HG03066 (cell line): ENCODE measurements around the gene SEL1L2.

Experiments
- ATAC-seq: cut with Tn5 transposase; IDR thresholded peaks from one replicate; pipeline ENCODE4 v1.9.1; 2021; ENCODE audit warnings: low read depth; ENCODE audit not compliant: unreplicated experiment

SEL1L2 gene

DNA sequence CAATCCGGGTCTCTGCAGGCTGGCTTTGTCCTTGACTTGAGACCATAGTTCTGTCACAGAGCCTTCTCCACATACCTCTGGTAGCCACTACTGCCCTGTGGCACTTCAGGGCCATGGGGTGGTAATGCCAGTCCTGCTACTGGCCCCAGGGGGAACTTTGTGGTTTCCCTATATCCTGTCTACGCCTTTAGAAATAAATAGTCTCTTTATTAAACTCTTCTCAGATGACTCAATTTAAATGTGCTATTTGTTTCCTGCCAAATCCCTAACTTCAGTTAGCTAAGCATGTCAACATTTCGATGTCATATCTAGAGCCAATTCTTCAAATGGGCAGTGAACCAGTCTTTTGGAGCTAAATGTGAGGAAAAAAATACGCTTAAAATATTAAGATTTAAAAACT lies 60.1 kb downstream of the SEL1L2 start:
- no peak for ATAC-seq

GRCh38 chr20:13929836-13930235 lies 60.6 kb downstream of the SEL1L2 start:
- ATAC-seq: no peak

DNA sequence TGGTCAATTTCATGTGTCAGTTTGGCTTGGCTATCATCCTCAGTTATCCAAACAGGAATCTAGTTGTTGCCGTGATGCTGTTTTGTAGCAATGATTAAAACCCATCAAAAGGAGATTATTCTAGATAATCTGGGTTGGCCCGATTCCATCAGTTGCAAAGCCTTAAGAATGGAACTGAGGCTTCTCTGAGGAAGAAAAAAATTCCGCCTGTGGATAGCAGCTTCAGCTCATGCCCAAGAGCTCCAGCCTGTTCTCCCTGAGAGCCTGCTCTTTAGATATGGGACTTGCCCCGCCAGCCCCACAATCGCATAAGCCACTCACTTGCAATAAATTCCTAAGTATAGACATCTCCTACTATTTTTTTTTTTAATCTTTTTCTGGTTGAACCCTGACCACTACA lies 61.5 kb downstream of the SEL1L2 start:
- no peak for ATAC-seq

- no peak for ATAC-seq
These were observed 63.2 kb downstream of the SEL1L2 start for GRCh38 chr20:13927171-13927570.

- no peak for ATAC-seq
These were observed 68.2 kb downstream of the SEL1L2 start for GRCh38 chr20:13922241-13922640.

DNA sequence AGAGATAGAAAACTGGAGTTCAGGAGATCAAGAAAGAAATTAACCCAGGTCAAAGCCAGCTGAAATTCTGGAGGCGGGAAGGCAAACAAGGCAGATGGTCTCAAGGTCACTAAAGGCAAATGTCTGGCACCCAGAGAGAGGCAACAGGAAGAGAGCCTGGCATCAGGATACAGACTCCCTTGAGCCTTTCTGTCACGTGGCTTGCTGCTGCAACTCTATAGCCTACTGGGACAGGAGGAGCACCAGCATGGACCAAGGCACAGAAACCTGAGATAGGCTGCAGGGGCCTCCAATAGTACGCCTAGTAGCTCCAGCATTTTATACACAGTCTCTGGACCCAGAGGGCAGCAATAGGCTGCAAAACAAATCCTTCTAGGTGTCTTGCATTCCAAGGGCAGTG lies 75.1 kb downstream of the SEL1L2 start:
- no peak for ATAC-seq

DNA sequence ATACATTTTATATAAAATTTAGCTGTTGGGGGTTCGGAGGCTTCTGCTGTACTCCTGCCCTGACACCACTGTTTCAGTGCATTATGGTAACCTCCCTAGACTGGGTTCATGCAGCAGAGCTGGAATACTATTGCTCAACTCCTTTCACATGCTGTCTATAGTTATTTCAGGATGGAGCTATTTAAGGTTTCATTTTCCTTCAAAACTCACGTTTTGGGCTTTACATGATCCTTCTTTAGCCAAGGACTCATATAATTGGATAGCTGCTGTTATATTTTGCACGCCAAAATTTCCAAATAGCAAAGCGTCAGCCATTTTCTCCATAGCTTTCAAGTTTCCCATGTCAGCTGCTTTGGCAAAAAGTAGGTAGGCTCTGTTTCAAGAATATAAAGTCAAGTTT lies 76.8 kb downstream of the SEL1L2 start:
- no peak for ATAC-seq

- no peak for ATAC-seq
These were observed 77.3 kb downstream of the SEL1L2 start for GRCh38 chr20:13913131-13913530.

GRCh38 chr20:13910492-13910891 lies 79.9 kb downstream of the SEL1L2 start:
- ATAC-seq: no peak

GRCh38 chr20:13909067-13909466 lies 81.3 kb downstream of the SEL1L2 start:
- ATAC-seq: no peak

- no peak for ATAC-seq
These were observed 85.6 kb downstream of the SEL1L2 start for GRCh38 chr20:13904766-13905165.

GRCh38 chr20:13900496-13900895 lies 89.9 kb downstream of the SEL1L2 start:
- no peak for ATAC-seq

DNA sequence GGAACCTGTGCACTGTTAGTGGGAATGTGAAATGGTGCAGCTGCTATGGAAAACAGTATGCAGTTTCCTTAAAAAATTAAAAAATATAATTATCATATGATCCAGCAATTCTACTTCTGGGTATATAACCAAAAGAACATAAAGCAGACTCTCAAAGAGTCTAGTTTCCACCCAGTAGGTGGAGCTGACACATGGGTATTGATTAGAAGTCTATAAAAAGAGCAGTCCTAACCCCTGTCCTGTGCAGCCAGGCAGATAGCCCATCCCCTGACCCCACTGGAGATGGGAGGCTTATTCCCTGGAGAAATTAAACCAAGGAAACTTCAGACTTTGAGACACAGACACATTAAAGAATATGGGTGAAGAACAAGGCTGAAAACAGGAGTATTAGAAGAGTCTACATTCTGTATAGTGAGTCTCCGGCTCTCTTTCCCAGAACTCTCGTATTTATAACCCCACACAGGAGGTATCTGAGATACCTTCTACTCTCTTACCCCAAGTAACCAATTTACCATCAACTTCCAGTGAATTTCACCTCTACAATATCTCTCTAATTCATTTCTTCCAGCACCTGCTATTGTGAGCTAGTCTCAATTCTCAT lies 92.3 kb downstream of the SEL1L2 start:
- ATAC-seq: no peak

- no peak for ATAC-seq
These were observed 98.8 kb downstream of the SEL1L2 start for GRCh38 chr20:13891575-13891974.

GRCh38 chr20:13884803-13885202 lies 105.6 kb downstream of the SEL1L2 start:
- no peak for ATAC-seq

- no peak for ATAC-seq
These were observed 107.0 kb downstream of the SEL1L2 start for GRCh38 chr20:13883425-13883824.

- ATAC-seq: no peak
These were observed 111.8 kb downstream of the SEL1L2 start for GRCh38 chr20:13878566-13878965.

- ATAC-seq: no peak
These were observed 112.6 kb downstream of the SEL1L2 start for GRCh38 chr20:13877793-13878192.

- ATAC-seq: no peak
These were observed 115.1 kb downstream of the SEL1L2 start for GRCh38 chr20:13875265-13875811.

DNA sequence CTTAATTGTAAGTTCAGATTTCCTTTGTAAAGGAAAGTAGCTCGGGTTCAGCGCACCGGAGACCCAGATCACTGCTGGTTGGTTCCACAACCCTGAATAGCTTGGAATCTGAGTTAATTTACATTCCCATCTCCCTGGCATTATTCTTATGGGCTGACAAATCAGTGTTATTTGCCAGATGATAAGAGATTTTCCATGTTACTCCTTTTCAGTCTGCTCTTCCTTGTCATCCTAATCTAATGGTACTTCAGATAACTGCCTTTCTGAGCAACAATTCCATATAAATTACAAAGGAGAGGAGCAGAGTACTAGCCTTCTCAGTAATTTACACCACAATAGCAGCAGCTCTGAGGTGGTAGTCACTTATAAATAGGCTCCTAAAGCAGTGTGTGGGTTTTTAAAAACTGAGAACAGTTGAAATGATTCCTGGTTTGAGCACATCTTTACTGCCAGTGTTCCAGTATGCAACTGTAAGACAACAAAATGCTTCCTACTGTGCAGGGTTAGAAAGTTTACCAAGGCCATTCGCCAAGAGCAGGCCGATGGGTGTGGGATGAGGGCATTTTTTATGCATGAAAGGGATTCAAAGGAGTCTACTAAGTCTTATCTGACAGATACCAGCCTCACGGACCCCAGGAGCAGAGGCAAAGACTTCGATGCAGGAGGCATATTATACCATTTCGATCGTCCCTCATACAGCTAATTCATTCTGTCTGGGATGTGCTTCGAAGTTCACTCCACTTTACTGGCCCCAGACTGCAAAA lies 115.8 kb downstream of the SEL1L2 start:
- no peak for ATAC-seq

DNA sequence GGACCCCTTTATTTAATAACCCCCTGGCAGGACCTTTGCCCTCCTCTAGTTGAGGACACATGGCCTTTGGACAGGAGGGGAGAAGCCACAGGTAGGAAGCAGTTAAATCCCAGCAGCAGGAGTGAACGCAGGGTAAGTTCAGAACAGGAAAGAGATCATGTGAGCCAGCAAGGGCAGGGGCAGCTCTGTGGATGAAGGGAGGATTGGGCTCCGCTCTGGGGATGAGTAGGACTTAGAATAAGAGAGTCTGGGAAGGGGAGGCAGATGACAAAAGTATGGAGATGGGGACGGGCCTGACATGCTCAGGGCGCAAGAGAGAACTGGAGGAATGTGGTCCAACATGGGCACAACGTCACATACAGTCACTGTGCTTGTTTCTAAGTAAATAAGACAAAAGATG lies 116.6 kb downstream of the SEL1L2 start:
- no peak for ATAC-seq

- no peak for ATAC-seq
These were observed 120.2 kb downstream of the SEL1L2 start for GRCh38 chr20:13870170-13870748.
